ENCODE results near the gene CIB2. TPM values are rescaled to one million over a fixed set of nuclear protein-coding genes. Genes with fewer than 3 reads are reported as not detected.

CIB2 gene
- total RNA-seq, 1 donor from 2014 or later: 16.7 TPM

GRCh38 chr15:78149068-78149804 is 18.0 kb upstream of the CIB2 start, which contains the start of gene IDH3A:
Gene IDH3A, plus strand, starts transcription at chr15:78149362. Its CDS starts 42 bp downstream, at chr15:78149404.
- DNase-seq (ENCODE audit: low read depth): peak; percentile 82

- no peak for DNase-seq (ENCODE audit: low read depth)
Measured at GRCh38 chr15:78148392-78149067, 17.3 kb upstream of the CIB2 start.

GRCh38 chr15:78147566-78147965 is 16.3 kb upstream of the CIB2 start:
- no peak for DNase-seq (ENCODE audit: low read depth)

DNA sequence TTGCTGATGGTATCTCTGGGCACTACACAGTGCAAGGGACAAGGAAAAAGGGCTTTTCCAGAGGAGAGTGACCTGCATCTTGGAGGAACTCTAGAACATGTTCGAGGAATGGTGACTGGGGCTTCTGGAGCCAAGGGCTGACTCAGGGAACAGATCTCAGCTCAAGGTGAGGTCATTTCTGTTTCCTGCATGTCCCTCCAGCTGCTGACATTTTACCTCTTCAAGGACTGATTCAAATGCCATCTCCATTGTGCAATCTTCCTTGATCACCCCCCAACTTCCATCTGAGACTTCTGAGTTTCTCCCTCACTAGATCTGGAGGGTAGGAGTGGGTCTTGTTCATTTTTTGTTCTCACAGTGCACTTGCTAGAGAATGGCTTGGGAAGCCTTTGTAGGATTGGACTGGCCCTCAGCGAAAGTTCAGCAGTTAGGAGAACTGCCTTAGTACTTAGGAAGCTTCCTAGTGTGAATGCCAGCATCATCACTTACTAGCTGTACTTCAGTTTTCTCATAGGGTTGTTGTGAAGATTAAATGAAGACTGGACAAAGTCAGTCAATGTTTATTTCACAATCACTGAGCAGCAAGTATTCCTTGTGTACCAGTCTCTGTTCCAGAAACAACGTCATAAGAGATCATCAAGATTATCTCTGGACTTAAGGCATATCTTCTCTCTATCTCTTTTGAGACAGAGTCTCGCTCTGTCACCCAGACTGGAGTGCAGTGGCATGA is 15.3 kb upstream of the CIB2 start:
- no peak for DNase-seq (ENCODE audit: low read depth)

GRCh38 chr15:78142332-78142731 is 11.1 kb upstream of the CIB2 start:
- DNase-seq (ENCODE audit: low read depth): no peak

DNA sequence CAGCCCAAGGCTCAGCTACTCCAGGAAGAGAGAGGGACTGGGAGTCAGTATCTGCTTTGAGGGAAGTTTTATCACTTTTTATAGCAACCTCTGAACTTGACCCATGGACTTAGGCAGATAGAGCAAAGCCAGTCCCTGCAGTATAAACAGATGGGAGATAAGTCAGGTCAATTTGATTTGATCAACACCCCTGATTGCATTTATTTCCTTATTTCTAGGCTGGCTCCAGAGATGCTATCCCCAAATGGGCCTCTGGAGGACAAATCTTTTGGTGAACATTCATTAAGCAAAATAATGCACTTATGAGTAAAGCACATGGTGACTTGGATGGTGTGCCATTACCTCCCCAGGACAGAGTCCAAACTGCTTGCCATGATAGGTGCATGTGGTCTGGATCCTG is 9.0 kb upstream of the CIB2 start:
- no peak for DNase-seq (ENCODE audit: low read depth)

- DNase-seq (ENCODE audit: low read depth): no peak
Measured at GRCh38 chr15:78139578-78139977, 8.3 kb upstream of the CIB2 start.

- peak; percentile 33 for DNase-seq (ENCODE audit: low read depth)
Measured at GRCh38 chr15:78133801-78134200, 2.6 kb upstream of the CIB2 start.

- no peak for DNase-seq (ENCODE audit: low read depth)
Measured at GRCh38 chr15:78130466-78131294, 565 bp downstream of the CIB2 start.

- DNase-seq (ENCODE audit: low read depth): no peak
Measured at GRCh38 chr15:78129751-78130287, 1.4 kb downstream of the CIB2 start.

GRCh38 chr15:78129077-78129750 is 2.0 kb downstream of the CIB2 start:
- DNase-seq (ENCODE audit: low read depth): no peak

- no peak for DNase-seq (ENCODE audit: low read depth)
Measured at GRCh38 chr15:78127882-78128281, 3.4 kb downstream of the CIB2 start.

GRCh38 chr15:78125267-78125666 is 6.0 kb downstream of the CIB2 start:
- DNase-seq (ENCODE audit: low read depth): no peak

DNA sequence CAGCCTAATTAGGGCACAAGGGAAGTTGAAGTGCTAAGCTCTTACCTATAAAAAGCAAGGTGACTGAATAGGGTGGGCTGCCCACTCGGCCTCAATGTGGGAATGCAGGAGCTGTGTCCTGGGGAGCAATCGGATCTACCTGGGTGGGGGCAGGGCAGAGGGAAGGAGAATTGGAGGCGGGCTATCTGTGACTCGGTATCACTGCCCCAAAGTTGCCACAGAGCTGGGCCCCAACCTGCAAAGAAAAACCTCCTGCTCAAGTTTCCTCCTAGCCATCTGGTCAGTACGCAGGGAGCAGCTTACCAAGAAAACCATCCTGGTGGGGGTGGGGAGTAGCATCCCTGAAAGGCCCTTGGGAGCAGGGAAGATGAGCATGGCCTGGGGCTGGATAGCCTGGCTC is 10.7 kb downstream of the CIB2 start:
- no peak for DNase-seq (ENCODE audit: low read depth)

DNA sequence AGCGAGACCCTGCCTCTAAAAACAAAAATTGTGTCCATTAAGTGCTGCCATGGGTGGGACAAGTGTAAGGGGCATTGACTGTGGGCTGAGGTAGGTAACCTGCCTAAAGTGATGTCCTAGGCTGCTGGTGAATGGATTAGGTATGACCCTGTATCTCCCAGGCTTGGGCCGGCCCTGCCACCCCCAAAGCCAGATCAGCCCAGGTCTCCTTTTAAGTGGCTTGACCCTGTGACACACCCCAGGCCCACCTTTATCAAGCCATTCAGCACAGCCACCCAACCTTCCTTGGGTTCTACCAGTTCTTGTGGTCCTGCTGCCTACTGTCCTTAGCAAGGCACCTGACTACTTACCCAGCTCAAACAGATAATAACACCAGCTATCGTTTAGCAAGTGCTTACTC is 18.7 kb downstream of the CIB2 start:
- DNase-seq (ENCODE audit: low read depth): no peak

DNA sequence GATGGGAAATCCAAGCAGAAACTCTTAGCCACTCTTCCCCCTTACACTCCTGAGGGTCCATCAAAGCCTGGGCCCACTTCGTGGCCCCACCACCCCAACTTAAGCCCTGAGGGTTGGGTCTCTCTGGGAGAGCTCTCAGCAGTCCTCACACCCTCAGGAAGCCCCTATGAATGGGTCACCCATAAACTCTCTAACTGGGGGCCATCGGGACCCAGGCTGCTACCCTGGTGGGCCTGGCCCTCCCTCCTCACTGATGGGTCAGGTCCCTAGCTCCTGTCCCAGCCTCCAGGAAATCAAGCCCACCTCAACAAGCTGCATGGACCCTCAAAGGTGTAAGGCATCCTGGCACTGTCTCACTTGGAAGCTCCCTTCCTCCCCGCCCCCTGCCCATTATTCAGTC is 19.5 kb downstream of the CIB2 start:
- DNase-seq (ENCODE audit: low read depth): no peak

DNA sequence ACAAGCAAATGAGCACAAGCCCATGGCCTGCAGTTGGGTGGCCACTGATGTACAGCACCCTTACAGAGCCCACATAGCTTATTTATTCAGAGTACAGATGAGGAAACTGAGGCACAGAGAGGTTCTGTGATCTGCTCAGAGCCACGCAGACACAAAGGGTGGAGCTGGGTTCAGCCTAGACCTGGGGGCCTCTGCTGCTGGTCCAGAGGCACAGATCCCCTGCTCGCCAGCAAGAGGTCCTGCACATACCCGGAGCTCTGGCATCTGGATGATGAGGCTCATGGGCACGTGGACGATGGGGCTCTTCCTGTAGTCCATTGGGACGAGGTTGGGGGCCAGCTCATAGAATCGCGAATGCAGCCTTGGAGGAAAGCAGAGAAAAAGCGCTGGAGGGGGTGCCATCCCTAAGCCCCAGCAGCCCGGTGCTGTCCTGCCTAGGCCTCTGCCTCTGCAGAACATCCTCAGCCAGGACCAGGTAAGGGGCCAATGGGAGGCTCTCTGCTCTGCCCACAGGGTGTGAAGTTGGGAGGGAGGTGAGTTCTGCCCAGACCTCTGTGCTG is 20.2 kb downstream of the CIB2 start:
- DNase-seq (ENCODE audit: low read depth): no peak

GRCh38 chr15:78110096-78110495 is 21.1 kb downstream of the CIB2 start:
- DNase-seq (ENCODE audit: low read depth): no peak

- DNase-seq (ENCODE audit: low read depth): no peak
Measured at GRCh38 chr15:78109156-78109555, 22.1 kb downstream of the CIB2 start.

GRCh38 chr15:78108300-78109084 is 22.8 kb downstream of the CIB2 start:
- peak; percentile 71 for DNase-seq (ENCODE audit: low read depth)

Data from renal cortical epithelial cell (primary cell).